Right lobe of liver (tissue), 6 donors: ENCODE data around the gene NOM1. TPM values are rescaled to one million over a fixed set of nuclear protein-coding genes. Genes with fewer than 3 reads are reported as not detected.

Experiments
- ATAC-seq, 4 donors: fragments of 200-7000 bp; cut with Tn5 transposase; one replicate each; pipeline ENCODE4 v1.9.1; 2020; ENCODE audit warnings: mild to moderate bottlenecking in 4 of 4, moderate library complexity in 4 of 4
- DNase-seq, 3 donors: peaks; one replicate each; pipeline ENCODE4 v3.0.0-alpha.2; 2020
- H3K27ac ChIP-seq, 3 donors: fragments of 200-600 bp; one replicate each; pipeline ENCODE4 v1.8.0; 2022
- H3K27me3 ChIP-seq, 2 donors: fragments of 200-600 bp; one replicate each; pipeline ENCODE4 v1.8.0; 2022
- H3K36me3 ChIP-seq, 4 donors: fragments of 200-600 bp; sonication (generic) in 1 of 4; one replicate each; pipeline versions ENCODE4 v1.5.1 to v1.8.0; 2017 to 2022; ENCODE audit warnings: control low read depth in 1 of 4
- H3K4me1 ChIP-seq, 4 donors: fragments of 200-600 bp; sonication (generic) in 1 of 4; one replicate each; pipeline versions ENCODE4 v1.5.1 to v1.8.0; 2017 to 2022; ENCODE audit warnings: control low read depth in 1 of 4
- H3K4me3 ChIP-seq, 3 donors: fragments of 200-600 bp; one replicate each; pipeline ENCODE4 v1.8.0; 2022
- H3K9me3 ChIP-seq, 4 donors: fragments of 200-600 bp; sonication (generic) in 1 of 4; one replicate each; pipeline versions ENCODE4 v1.5.1 to v1.8.0; 2017 to 2022; ENCODE audit warnings: control low read depth in 1 of 4
- POLR2A ChIP-seq: fragments of 450-650 bp; IDR thresholded peaks from one replicate; pipeline ENCODE4 v1.6.1; 2017; ENCODE audit warnings: antibody characterized with exemption, mild to moderate bottlenecking
- WGBS: methylation state at CpG from one replicate; pipeline ENCODE4 v1.1.6; 2018; ENCODE audit warnings: low coverage, low lambda C conversion rate; ENCODE audit not compliant: insufficient coverage; ENCODE audit errors: missing lambda C conversion rate; 5-methylcytosine and 5-hydroxymethylcytosine counted together
- intact Hi-C, 2 donors: fragments of 100-400 bp; cut with DNase I; formaldehyde crosslinking; loops; one replicate each; pipeline versions ENCODE4 v1.11.2 to v1.14.1; 2022
- total RNA-seq, 6 experiments: library from RNA; depleted of rRNA in 2 of 6; stranded (reverse); fragments of >200 nt in 2 of 6; fragmentation: NEBNext Ultra II Directional in 3 of 6; extraction: Animal tissue kit (Norgen Biotek cat#: 25700) in 3 of 6; gene quantifications; one replicate each; pipeline versions ENCODE4 v1.1.0 to v1.2.4, GENCODE V29; 2016 to 2023
- TF ChIP-seq, protein P1 (sequence below), 4 donors: fragments of 200-600 bp in 3 of 4; fragments of 450-650 bp in 1 of 4; IDR thresholded peaks; one replicate each; pipeline versions ENCODE4 v1.5.1 to v1.8.0; 2016 to 2022; ENCODE audit warnings: antibody characterized with exemption in 4 of 4, mild to moderate bottlenecking in 2 of 4
- donor health status: DM: no; HTN: yes; CAD: no.
- donor health status: DM: no; HTN: no; CAD: no.
- donor health status: DM: no; HTN: no; CAD: no.
- donor health status: DM: no; HTN: yes; CAD: no.
- donor health status: DM: no; HTN: yes; CAD: no.

Gene NOM1
- total RNA-seq, 6 experiments from 2014 or later = 6.1 to 10.2 (median 8.1) TPM

DNA sequence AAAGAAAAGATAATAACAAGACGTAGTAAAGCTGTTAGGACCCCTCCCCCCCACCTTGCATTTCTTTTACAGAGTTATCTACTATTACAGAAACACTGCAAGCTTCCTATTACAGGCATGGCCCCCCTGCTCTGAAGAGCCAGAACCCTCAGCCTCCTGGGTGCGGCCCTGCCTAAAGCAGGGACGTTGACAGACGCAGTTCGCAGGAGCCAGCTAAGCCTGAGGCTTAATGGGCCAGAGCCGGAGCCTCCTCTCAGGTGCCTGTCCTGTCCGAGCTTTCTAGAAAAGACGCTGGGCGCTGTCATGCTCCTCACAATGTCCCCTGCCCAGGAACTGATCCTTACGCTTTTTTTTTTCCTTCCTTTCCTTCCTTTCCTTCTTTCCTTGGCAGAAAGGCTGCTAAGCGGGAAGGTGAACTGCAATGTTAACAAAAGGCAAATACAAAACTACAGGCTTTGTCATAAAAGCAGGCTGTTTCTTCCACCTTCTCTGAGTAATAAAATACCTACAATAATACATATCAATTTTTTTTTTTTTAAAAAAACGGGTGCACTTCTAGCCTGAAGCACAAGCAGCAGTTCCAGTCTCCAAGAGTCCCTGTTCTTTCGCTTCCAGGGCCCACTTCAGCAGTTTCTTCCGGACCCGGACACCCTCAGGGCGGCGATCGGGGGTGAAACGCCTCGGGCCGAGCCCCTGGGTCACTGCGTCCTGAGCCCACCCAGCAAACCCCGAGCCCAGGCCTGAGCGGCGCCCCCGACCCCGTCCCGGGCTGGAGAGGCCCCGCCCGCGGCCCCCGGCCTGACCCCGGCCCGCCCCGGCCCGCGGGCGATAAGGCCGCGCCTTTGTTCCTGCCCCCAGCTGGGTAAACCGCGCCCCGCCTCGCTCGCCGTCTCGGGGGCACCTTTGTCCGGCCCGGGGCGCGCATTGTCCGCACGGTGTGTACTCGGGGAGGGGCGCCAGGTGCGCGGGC lies 49.8 kb downstream of the NOM1 start:
- no peak for DNase-seq
- Histone ChIP-seq H3K9me3 (no peaks in the 10 kb centered on the region), H3K36me3 (no peaks in the 10 kb centered on the region), H3K4me1 (peaks cover 0 to 21% (median 0%) of the 10 kb centered on the region in 4 donors), H3K27ac (no peak overlapping the region), H3K4me3 (peak overlapping the region; percentile 33 to 42 (median 38)), H3K27me3 (peaks cover 0 to 36% of the 10 kb centered on the region in 2 donors)
- peak in 3 of 4 donors; percentile 21 to 30 (median 23) for ATAC-seq
- 42% methylated on average over 15 of the region's 57 CpGs for WGBS
- intact Hi-C loops = no loop called here
- TF ChIP-seq POLR2A = no peak
- TF ChIP-seq, protein P1, sequence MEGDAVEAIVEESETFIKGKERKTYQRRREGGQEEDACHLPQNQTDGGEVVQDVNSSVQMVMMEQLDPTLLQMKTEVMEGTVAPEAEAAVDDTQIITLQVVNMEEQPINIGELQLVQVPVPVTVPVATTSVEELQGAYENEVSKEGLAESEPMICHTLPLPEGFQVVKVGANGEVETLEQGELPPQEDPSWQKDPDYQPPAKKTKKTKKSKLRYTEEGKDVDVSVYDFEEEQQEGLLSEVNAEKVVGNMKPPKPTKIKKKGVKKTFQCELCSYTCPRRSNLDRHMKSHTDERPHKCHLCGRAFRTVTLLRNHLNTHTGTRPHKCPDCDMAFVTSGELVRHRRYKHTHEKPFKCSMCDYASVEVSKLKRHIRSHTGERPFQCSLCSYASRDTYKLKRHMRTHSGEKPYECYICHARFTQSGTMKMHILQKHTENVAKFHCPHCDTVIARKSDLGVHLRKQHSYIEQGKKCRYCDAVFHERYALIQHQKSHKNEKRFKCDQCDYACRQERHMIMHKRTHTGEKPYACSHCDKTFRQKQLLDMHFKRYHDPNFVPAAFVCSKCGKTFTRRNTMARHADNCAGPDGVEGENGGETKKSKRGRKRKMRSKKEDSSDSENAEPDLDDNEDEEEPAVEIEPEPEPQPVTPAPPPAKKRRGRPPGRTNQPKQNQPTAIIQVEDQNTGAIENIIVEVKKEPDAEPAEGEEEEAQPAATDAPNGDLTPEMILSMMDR (IDR thresholded peaks at IDR 0.05) = no peak

DNA sequence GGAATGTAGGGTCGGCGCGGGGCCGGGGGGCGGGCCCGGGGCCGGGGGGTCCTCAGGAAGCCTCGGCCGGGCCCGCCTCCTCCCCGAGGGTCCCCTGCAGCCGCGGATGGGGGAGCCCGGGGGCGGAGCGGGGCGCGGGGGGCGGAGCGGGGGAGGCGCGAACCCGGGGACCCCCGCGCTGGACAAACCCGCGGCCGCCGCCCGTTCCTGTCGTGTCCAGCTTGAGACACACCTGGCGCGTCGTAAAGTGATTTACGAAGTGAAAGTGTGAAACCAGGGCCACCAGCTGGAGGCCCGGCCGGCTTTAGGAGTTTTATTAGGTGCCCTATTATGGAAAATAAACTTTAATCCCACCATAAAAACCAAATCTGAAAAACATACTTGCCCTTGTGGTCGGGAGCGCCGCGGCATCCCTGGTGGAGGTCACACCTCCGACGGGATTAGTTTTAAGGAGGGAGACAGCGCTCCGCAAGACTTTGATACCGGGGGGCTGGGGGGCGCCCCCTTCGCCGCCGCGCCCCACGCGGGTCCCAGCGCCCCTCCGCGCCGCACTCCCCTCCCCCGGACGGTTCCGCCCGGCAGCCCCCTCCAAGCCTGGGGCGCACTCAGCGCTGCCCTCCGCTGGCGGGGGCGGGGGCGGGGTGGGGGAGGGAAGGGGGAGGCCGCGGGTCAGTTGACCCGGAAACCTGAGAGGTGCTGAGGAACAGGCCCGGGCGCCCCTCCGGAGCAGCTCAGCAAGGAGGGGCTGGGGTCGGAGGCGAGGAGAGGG lies 50.6 kb downstream of the NOM1 start:
- intact Hi-C loops = no loop called here
- ATAC-seq (peak in 2 of 4 donors; percentile 30 to 34), DNase-seq (no peak)
- Histone ChIP-seq H3K27ac (no peak overlapping the region), H3K4me3 (peak overlapping the region; percentile 33 to 42 (median 38)), H3K36me3 (no peaks in the 10 kb centered on the region), H3K27me3 (peaks cover 0 to 41% of the 10 kb centered on the region in 2 donors), H3K4me1 (peaks cover 0 to 21% (median 0%) of the 10 kb centered on the region in 4 donors), H3K9me3 (no peaks in the 10 kb centered on the region)
- WGBS = 2% methylated on average over 44 of the region's 75 CpGs
- TF ChIP-seq, protein P1 (IDR thresholded peaks at IDR 0.05) = no peak
- TF ChIP-seq POLR2A = no peak

DNA sequence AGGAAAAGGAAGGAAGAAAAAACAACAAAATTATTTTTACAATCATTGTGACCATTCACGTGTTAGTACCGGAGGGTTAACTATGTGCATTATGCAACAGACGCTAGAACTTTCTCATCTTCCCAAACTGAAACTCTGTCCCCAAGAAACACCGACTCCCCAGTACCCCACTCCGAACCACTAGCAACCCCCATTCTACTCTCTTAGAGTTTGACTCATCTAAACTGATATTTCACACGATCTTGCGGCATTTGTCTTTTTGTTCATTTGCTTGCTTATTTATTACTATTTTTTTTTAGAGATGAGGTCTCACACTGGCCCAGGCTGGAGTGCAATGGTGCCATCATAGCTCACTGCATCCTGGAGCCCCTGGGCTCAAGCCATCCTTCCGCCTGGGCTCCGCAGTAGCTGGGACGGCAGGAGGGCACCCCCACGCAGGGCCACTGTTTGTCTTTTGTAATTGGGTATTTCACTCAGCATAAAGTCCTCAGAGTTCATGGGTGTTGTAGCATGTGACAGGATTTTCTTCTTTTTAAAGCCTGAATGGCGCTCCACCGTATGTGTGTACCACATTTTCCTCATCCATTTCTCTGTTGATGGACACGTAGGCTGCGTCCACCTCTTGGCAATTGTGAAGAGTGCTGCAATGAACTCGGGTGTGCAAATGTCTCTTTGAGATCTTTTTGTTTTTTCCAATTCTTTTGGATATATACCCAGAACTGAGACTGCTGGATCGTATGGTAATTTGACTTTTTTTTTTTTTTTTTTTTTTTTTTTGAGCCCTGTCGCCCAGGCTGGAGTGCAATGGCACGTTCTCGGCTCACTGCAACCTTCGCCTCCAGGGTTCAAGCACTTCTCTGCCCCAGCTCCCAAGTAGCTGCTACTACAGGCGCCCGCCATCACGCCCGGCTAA lies 51.5 kb downstream of the NOM1 start:
- TF ChIP-seq, protein P1 (IDR thresholded peaks at IDR 0.05) = no peak
- TF ChIP-seq POLR2A = no peak
- WGBS = 13% methylated on average over 23 of the region's 25 CpGs
- intact Hi-C loops = no loop called here
- Histone ChIP-seq H3K4me1 (peaks cover 0 to 21% (median 0%) of the 10 kb centered on the region in 4 donors), H3K9me3 (no peaks in the 10 kb centered on the region), H3K27me3 (peaks cover 0 to 41% of the 10 kb centered on the region in 2 donors), H3K4me3 (peak overlapping the region in 2 of 3 donors; percentile 33 to 42), H3K36me3 (no peaks in the 10 kb centered on the region), H3K27ac (no peak overlapping the region)
- DNase-seq = no peak
- ATAC-seq = peak in 3 of 4 donors; percentile 17 to 39 (median 25)
